ENCODE results near the gene GABRD.

The GABRD gene

GRCh38 chr1:2067981-2068380, 48.8 kb downstream of the GABRD start:
- DNase-seq (ENCODE audit: insufficient read length, low spot score) (no peak), FAIRE-seq (no peak)
- TF ChIP-seq CTCF (IDR thresholded peaks at IDR 0.05; ENCODE audit: insufficient read depth, missing control alignments), result no peak

- no peak for DNase-seq (ENCODE audit: insufficient read length, low spot score)
- TF ChIP-seq CTCF (IDR thresholded peaks at IDR 0.05; ENCODE audit: insufficient read depth, missing control alignments), result no peak
- FAIRE-seq, result no peak
Observed at GRCh38 chr1:2068951-2069350, 49.8 kb downstream of the GABRD start.

GRCh38 chr1:2070016-2070415, 50.9 kb downstream of the GABRD start:
- TF ChIP-seq CTCF (IDR thresholded peaks at IDR 0.05; ENCODE audit: insufficient read depth, missing control alignments), result no peak
- FAIRE-seq (no peak), DNase-seq (ENCODE audit: insufficient read length, low spot score) (no peak)

- TF ChIP-seq CTCF (IDR thresholded peaks at IDR 0.05; ENCODE audit: insufficient read depth, missing control alignments), result no peak
- FAIRE-seq, result no peak
Observed at GRCh38 chr1:2070800-2071530, 51.8 kb downstream of the GABRD start.

GRCh38 chr1:2072109-2072806, 53.1 kb downstream of the GABRD start:
- DNase-seq (ENCODE audit: insufficient read length, low spot score), result no peak
- TF ChIP-seq CTCF (IDR thresholded peaks at IDR 0.05; ENCODE audit: insufficient read depth, missing control alignments), result no peak
- FAIRE-seq, result no peak

More at GRCh38 chr1:2070800-2071530, 51.8 kb downstream of the GABRD start:
- DNase-seq (ENCODE audit: insufficient read length, low spot score), result no peak

- DNase-seq (ENCODE audit: insufficient read length, low spot score) (no peak), FAIRE-seq (no peak)
- TF ChIP-seq CTCF (IDR thresholded peaks at IDR 0.05; ENCODE audit: insufficient read depth, missing control alignments), result no peak
Observed at GRCh38 chr1:2072891-2073290, 53.7 kb downstream of the GABRD start.

All from D721Med (cell line).